ENCODE measurements around the gene SMIM23. TPM values are rescaled to one million over a fixed set of nuclear protein-coding genes. Genes with fewer than 3 reads are reported as not detected.

The SMIM23 gene
- total RNA-seq, 2 donors from 2014 or later: not detected

DNA sequence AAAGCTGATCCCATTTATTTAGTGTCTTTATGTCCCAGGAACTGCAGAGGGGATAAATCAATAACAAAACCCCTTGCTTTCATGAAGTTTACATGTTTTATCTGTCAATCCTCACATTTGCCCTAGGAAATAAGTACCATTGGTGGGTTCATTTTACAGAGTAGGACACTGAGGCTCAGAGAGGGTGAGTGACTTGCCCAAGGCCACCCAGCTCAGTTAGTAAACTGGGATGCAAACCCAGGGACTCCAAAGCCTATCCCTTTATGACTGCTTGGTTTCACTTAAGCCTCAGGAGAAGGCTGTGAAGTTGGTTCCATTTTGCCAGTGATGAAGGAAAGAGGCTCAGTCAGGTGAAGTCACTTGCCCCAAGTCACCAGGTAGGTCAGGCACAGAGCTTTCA lies 51.9 kb downstream of the SMIM23 start:
- Mint-ChIP-seq H3K27ac (no peak overlapping the region), H3K27me3 (no peaks in the 10 kb centered on the region), H3K4me3 (no peak overlapping the region), H3K4me1 (no peaks in the 10 kb centered on the region), H3K36me3 (ENCODE audit: low read depth) (peaks cover 13% of the 10 kb centered on the region)
- DNase-seq: no peak
- no peaks in the 10 kb centered on the region for H3K9me3 ChIP-seq (ENCODE audit: control insufficient read depth, low read length, poor library complexity, severe bottlenecking)
- no peak for ATAC-seq

DNA sequence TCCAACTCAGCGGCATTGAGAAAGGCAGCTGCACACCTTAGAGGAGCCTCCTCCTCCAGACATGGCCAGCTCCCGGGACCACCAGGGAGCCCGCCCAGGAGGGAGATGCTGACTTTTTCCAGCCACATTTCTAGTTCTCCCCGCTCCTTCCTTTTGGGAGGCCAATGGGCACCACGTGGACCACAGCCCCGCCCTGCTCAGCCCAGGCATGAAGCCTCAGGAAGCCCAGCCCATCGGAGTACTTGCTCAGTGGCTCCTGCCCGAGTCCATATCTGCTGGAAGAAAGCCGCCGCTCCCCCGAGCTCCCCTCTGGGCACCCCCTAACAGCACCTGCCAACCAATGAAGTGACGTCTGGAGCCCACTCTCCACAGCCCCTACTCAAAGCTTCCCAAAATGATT lies 52.4 kb downstream of the SMIM23 start:
- H3K36me3 Mint-ChIP-seq (ENCODE audit: low read depth): peaks cover 12% of the 10 kb centered on the region
- no peaks in the 10 kb centered on the region for H3K9me3 ChIP-seq (ENCODE audit: control insufficient read depth, low read length, poor library complexity, severe bottlenecking)
- H3K4me1 Mint-ChIP-seq: peaks cover under 1% of the 10 kb centered on the region
- ATAC-seq (no peak), DNase-seq (no peak)
- no peaks in the 10 kb centered on the region for H3K27me3 Mint-ChIP-seq
- H3K27ac Mint-ChIP-seq: no peak overlapping the region
- no peak overlapping the region for H3K4me3 Mint-ChIP-seq

DNA sequence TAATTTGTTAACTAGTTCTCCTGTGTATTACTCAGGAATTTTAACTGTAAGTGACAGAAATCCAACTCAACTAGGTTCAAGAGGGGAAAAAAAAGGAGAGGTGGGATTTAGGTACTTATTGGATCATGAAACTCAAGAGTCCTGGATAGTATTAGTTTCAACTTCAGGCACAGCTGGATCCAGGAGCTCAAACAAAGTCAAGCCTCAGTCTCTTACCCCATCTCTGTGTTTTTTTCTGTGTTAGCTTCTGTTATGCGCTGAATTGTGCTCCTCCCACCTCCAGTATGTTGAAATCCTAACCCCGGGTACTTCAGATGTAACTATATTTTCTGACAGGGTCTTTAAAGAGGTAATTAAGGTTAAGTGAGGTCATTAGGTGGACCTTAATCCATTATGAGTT lies 53.5 kb downstream of the SMIM23 start:
- Mint-ChIP-seq H3K27ac (no peak overlapping the region), H3K4me3 (no peak overlapping the region), H3K36me3 (ENCODE audit: low read depth) (peaks cover 8% of the 10 kb centered on the region), H3K4me1 (peaks cover 2% of the 10 kb centered on the region), H3K27me3 (no peaks in the 10 kb centered on the region)
- DNase-seq (no peak), ATAC-seq (no peak)
- no peaks in the 10 kb centered on the region for H3K9me3 ChIP-seq (ENCODE audit: control insufficient read depth, low read length, poor library complexity, severe bottlenecking)

DNA sequence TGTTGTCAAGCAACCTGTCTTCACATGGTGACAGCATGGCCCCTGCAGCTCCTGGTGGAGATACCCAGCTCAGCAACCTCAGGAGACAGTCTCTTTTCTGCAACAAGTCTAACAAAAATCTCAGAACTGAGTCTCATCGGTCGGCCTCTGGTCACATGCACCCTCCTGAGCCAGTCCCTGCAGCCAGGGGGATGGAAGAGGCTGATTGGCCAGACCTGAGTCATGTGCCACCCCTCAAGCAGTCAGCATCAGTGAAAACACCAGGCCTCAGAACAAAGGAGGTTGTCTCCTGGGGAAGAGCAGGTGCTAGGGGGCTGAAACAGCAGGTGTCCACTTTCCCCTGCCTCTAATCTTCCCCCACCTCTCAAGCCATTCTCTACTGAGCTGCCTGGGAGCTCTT lies 54.4 kb downstream of the SMIM23 start:
- DNase-seq: no peak
- Mint-ChIP-seq H3K36me3 (ENCODE audit: low read depth) (peaks cover 8% of the 10 kb centered on the region), H3K4me1 (peaks cover 2% of the 10 kb centered on the region), H3K4me3 (no peak overlapping the region), H3K27me3 (no peaks in the 10 kb centered on the region), H3K27ac (no peak overlapping the region)
- no peak for ATAC-seq
- H3K9me3 ChIP-seq (ENCODE audit: control insufficient read depth, low read length, poor library complexity, severe bottlenecking): no peaks in the 10 kb centered on the region

Other genes with a start within 250 kb of the SMIM23 start
- gene FBXW11, start 220.8 kb downstream of the SMIM23 start, total RNA-seq: 10 to 100 TPM; 28.3 to 30.1 TPM